Kidney (tissue), 14 donors: ENCODE data around the gene GRIK1. TPM values are rescaled to one million over a fixed set of nuclear protein-coding genes. Genes with fewer than 3 reads are reported as not detected.

ENCODE experiments used
- DNase-seq, 5 donors: peaks; one replicate each; pipeline ENCODE4 v3.0.0-alpha.2; 2013 to 2020
- FAIRE-seq: peaks from 2 replicates; lab custom pipeline; 2012; peaks lifted over from hg19 to GRCh38; lab: Jason Lieb, UNC
- H3K27ac ChIP-seq, 2 donors: one replicate each; pipeline ENCODE4 v1.7.0; 2013; ENCODE audit warnings: low read depth in 2 of 2, low read length in 2 of 2, inconsistent platforms in 1 of 2
- H3K27me3 ChIP-seq: one replicate; pipeline ENCODE4 v1.7.1; 2013; ENCODE audit warnings: low read length, inconsistent platforms; ENCODE audit not compliant: control insufficient read depth, insufficient read depth
- H3K36me3 ChIP-seq, 3 donors: one replicate each; pipeline versions ENCODE4 v1.7.0 to v1.7.1; 2013; ENCODE audit warnings: low read length in 3 of 3, control low read depth in 1 of 3, inconsistent platforms in 1 of 3; ENCODE audit not compliant: insufficient read depth in 3 of 3, control insufficient read depth in 2 of 3
- H3K4me1 ChIP-seq, 3 donors: one replicate each; pipeline versions ENCODE4 v1.7.0 to v1.7.1; 2013; ENCODE audit warnings: low read length in 3 of 3, inconsistent platforms in 1 of 3, low read depth in 1 of 3; ENCODE audit not compliant: control insufficient read depth in 2 of 3, insufficient read depth in 2 of 3
- H3K4me3 ChIP-seq, 3 donors: one replicate each; pipeline versions ENCODE4 v1.7.0 to v1.8.1; 2013; ENCODE audit warnings: low read length in 3 of 3, control low read depth in 1 of 3, inconsistent platforms in 1 of 3
- H3K9ac ChIP-seq, 3 donors: one replicate each; pipeline versions ENCODE4 v1.7.0 to v1.7.1; 2013; ENCODE audit warnings: low read length in 3 of 3, control low read depth in 1 of 3, inconsistent platforms in 1 of 3
- H3K9me3 ChIP-seq, 3 donors: one replicate each; pipeline versions ENCODE4 v1.7.0 to v1.7.1; 2013; ENCODE audit warnings: low read length in 3 of 3, control low read depth in 1 of 3, inconsistent platforms in 1 of 3; ENCODE audit not compliant: control insufficient read depth in 2 of 3, insufficient read depth in 1 of 3
- intact Hi-C: fragments of 100-400 bp; cut with DNase I; formaldehyde crosslinking; loops from one replicate; pipeline ENCODE4 v1.11.1; 2022
- polyA plus RNA-seq: library from polyadenylated mRNA; stranded (reverse); fragments of 350-450 nt; fragmentation: Illumina TruSeq; extraction: RNeasy Lipid Tissue Mini Kit (QIAGEN cat#74804); gene quantifications from one replicate; pipeline ENCODE4 v1.2.3, GENCODE V29; 2014; ENCODE audit warnings: low read depth, low replicate concordance; ENCODE audit not compliant: insufficient read depth
- total RNA-seq: library from RNA; stranded (reverse); fragmentation: NEBNext Ultra II Directional; extraction: Animal tissue kit (Norgen Biotek cat#: 25700); gene quantifications from one replicate; pipeline ENCODE4 v1.2.1, GENCODE V29; 2021
- TF ChIP-seq, protein P1 (sequence below): IDR thresholded peaks from 3 replicates; pipeline ENCODE4 v1.5.1; 2012; ENCODE audit warnings: mild to moderate bottlenecking, moderate library complexity, borderline replicate concordance; ENCODE audit not compliant: insufficient read depth; ENCODE audit errors: extremely low read depth
- donor health status: control.
- donor health status: control.
- donor health status: control.
- donor health status: control.
- donor health status: control.
- donor health status: DM: yes; HTN: yes; CAD: no.
- donor health status: Normal renal cell carcinoma (clear cell type).

The GRIK1 gene
- total and polyA plus RNA-seq, 2 donors from 2014 or later = not detected

DNA sequence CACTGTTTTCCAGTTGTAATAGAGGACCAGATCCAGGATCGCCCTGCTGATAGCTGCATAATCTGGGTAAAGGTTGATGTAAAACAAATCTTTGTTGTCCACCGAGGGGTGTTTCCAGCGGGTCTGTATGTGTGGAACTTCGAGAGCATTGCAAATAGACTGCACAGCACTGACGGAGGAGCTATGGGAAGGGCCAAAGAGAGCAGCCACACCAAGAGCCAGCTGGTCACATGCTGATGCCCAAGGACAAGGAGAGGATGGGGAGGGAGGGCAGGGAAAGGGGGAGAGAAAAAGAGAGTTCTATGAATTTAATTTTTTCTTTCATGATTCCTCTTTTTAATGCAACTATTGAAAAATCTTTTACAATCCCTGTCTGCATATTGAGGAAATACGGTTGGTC lies 250.0 kb downstream of the GRIK1 start:
- Histone ChIP-seq H3K9me3 (no peaks in the 10 kb centered on the region), H3K27me3 (no peaks in the 10 kb centered on the region), H3K9ac (no peak overlapping the region), H3K4me3 (no peak overlapping the region), H3K36me3 (no peaks in the 10 kb centered on the region), H3K27ac (no peak overlapping the region), H3K4me1 (no peaks in the 10 kb centered on the region)
- intact Hi-C loops = no loop called here
- no peak for FAIRE-seq
- DNase-seq = no peak
- TF ChIP-seq, protein P1, sequence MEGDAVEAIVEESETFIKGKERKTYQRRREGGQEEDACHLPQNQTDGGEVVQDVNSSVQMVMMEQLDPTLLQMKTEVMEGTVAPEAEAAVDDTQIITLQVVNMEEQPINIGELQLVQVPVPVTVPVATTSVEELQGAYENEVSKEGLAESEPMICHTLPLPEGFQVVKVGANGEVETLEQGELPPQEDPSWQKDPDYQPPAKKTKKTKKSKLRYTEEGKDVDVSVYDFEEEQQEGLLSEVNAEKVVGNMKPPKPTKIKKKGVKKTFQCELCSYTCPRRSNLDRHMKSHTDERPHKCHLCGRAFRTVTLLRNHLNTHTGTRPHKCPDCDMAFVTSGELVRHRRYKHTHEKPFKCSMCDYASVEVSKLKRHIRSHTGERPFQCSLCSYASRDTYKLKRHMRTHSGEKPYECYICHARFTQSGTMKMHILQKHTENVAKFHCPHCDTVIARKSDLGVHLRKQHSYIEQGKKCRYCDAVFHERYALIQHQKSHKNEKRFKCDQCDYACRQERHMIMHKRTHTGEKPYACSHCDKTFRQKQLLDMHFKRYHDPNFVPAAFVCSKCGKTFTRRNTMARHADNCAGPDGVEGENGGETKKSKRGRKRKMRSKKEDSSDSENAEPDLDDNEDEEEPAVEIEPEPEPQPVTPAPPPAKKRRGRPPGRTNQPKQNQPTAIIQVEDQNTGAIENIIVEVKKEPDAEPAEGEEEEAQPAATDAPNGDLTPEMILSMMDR = no peak

DNA sequence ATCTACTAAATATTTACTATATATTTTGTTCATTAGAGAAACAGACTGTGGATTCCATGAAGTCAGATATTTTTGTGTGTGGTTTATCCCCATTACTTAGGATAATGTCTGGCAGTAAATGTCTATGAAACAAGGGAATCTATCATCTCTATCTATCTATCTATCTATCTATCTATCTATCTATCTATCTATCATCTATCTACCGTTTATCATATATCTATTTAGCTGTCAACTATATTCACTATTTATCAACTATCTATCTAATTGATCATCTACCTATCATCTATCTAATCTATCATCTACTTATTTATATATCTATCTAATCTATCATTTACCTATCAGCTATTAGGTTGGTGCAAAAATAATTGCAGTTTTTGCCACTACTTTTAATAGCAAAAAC lies 255.7 kb downstream of the GRIK1 start:
- DNase-seq (no peak), FAIRE-seq (no peak)
- Histone ChIP-seq H3K36me3 (no peaks in the 10 kb centered on the region), H3K4me3 (no peak overlapping the region), H3K9me3 (no peaks in the 10 kb centered on the region), H3K9ac (no peak overlapping the region), H3K4me1 (no peaks in the 10 kb centered on the region), H3K27me3 (no peaks in the 10 kb centered on the region), H3K27ac (no peak overlapping the region)
- TF ChIP-seq, protein P1 = no peak
- intact Hi-C loops = no loop called here

DNA sequence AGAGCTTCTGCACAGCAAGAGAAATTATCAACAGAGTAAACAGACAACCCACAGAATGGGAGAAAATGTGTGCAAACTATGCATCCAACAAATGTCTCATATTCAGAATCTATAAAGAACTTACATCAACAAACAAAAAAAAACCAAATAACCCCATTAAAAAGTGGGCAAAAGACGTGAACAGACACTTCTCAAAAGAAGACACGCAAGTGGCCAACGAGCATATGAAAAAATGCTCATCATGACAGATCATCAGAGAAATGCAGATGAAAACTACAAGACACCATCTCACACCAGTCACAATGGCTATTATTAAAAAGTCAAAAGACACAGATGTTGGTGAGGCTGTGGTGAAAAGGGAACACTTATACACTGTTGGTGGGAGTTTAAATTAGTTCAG lies 257.0 kb downstream of the GRIK1 start:
- no peaks in the 10 kb centered on the region for H3K36me3 ChIP-seq
- no peaks in the 10 kb centered on the region for H3K4me1 ChIP-seq
- no peaks in the 10 kb centered on the region for H3K9me3 ChIP-seq
- H3K27ac ChIP-seq = no peak overlapping the region
- TF ChIP-seq, protein P1 = no peak
- FAIRE-seq (no peak), DNase-seq (no peak)
- H3K4me3 ChIP-seq = no peak overlapping the region
- intact Hi-C loops = no loop called here
- H3K27me3 ChIP-seq = no peaks in the 10 kb centered on the region
- H3K9ac ChIP-seq = no peak overlapping the region

DNA sequence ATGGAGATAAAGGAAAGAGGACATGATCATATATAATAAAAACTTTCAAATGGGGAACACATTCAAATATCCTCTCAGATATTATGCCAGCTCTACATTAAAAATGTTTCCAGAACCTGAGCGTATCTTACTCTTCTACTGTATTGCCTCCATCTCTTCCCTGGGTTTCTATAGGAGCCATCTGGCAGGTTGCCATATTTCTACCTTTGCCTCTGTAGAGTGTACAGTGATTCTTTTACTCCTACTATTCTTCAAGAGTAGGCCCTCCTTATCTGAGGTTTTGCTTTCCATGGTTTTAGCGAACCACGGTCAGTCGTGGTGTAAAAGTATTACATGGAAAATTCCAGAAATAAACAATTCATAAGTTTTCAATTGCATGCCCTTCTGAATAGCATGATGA lies 259.5 kb downstream of the GRIK1 start:
- FAIRE-seq = no peak

More for the DNA sequence above, 259.5 kb downstream of the GRIK1 start:
- Histone ChIP-seq H3K27me3 (no peaks in the 10 kb centered on the region), H3K4me1 (no peaks in the 10 kb centered on the region), H3K4me3 (no peak overlapping the region), H3K27ac (no peak overlapping the region), H3K9ac (no peak overlapping the region), H3K9me3 (no peaks in the 10 kb centered on the region), H3K36me3 (no peaks in the 10 kb centered on the region)
- intact Hi-C loops = no loop called here
- TF ChIP-seq, protein P1 = no peak
- no peak for DNase-seq
